Measurements from ENCODE around the gene NDST3. TPM values are rescaled to one million over a fixed set of nuclear protein-coding genes. Genes with fewer than 3 reads are reported as not detected.

The NDST3 gene
- total RNA-seq, 1 experiment from 2014 or later = 0.04 TPM

GRCh38 chr4:118035309-118035708 is 1.0 kb downstream of the NDST3 start:
- H3F3A ChIP-seq (ENCODE audit: low read length, unreplicated experiment) = no peaks in the 10 kb centered on the region
- POLR2A ChIA-PET (ENCODE audit: unreplicated experiment) = no interaction called here

DNA sequence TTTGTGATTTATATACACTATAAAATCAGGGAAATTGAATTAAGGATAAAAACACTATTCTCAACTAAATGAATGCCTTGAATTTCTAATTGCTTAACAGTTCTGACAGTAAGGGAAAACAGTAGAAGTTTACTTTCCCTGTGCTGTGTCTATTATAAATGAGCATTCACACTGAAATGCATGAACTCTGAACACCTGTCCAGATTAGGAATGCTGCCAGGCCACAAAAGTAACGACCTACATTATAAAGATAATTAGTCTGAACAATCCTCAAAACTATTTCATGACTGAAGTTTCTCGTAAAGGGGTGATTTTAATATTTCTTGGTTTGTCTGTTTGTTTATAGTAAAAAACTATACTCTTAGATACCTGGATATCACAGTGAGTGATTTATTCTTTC is 2.0 kb downstream of the NDST3 start:
- POLR2A ChIA-PET (ENCODE audit: unreplicated experiment) = no interaction called here
- H3K79me2 ChIP-seq (ENCODE audit: low read length) = no peaks in the 10 kb centered on the region
- H3K9ac ChIP-seq (ENCODE audit: low read length) = no peak overlapping the region
- no peak overlapping the region for H3K27ac ChIP-seq (ENCODE audit: low read length)
- no peaks in the 10 kb centered on the region for H3F3A ChIP-seq (ENCODE audit: low read length, unreplicated experiment)
- H4K20me1 ChIP-seq (ENCODE audit: low read length) = no peaks in the 10 kb centered on the region
- H2AFZ ChIP-seq (ENCODE audit: low read length) = no peak overlapping the region
- peaks cover 8% of the 10 kb centered on the region; the same call in 1 of the 2 replicates for H3K4me1 ChIP-seq (ENCODE audit: insufficient read depth, low read length)
- DNase-seq (no peak), ATAC-seq (no peak)
- H3K9me2 ChIP-seq (replicated peaks; ENCODE audit: low read length) = no peaks in the 10 kb centered on the region
- intact Hi-C loops (cut with micrococcal nuclease) = loop anchor here (10.0 kb wide), 1 partner anchor 712 kb away; no protein-coding TSS in a partner anchor
- H3K4me3 ChIP-seq (ENCODE audit: low read length) = no peak overlapping the region
- no peaks in the 10 kb centered on the region for H3K36me3 ChIP-seq (ENCODE audit: low read depth, low read length)
- no peak overlapping the region for H3K4me2 ChIP-seq (ENCODE audit: low read length)
- CTCF ChIA-PET = no interaction called here
- no TSS peak for BruUV-seq (replicated peaks)
- TF ChIP-seq EZH2 (IDR thresholded peaks at IDR 0.05; ENCODE audit: low read length, unreplicated experiment) (no peak), EZH2phosphoT487 (IDR thresholded peaks at IDR 0.05; ENCODE audit: borderline replicate concordance, low read length) (no peak)
- TF ChIP-seq, protein P1, sequence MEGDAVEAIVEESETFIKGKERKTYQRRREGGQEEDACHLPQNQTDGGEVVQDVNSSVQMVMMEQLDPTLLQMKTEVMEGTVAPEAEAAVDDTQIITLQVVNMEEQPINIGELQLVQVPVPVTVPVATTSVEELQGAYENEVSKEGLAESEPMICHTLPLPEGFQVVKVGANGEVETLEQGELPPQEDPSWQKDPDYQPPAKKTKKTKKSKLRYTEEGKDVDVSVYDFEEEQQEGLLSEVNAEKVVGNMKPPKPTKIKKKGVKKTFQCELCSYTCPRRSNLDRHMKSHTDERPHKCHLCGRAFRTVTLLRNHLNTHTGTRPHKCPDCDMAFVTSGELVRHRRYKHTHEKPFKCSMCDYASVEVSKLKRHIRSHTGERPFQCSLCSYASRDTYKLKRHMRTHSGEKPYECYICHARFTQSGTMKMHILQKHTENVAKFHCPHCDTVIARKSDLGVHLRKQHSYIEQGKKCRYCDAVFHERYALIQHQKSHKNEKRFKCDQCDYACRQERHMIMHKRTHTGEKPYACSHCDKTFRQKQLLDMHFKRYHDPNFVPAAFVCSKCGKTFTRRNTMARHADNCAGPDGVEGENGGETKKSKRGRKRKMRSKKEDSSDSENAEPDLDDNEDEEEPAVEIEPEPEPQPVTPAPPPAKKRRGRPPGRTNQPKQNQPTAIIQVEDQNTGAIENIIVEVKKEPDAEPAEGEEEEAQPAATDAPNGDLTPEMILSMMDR (conservative IDR thresholded peaks at IDR 0.05; ENCODE audit: low read depth, low read length) = no peak
- H3K27me3 ChIP-seq (ENCODE audit: low read length) = no peaks in the 10 kb centered on the region
- H3K9me3 ChIP-seq (ENCODE audit: low read length) = no peaks in the 10 kb centered on the region

More at GRCh38 chr4:118035309-118035708, 1.0 kb downstream of the NDST3 start:
- Histone ChIP-seq H3K9me3 (ENCODE audit: low read length) (no peaks in the 10 kb centered on the region), H3K27ac (ENCODE audit: low read length) (no peak overlapping the region), H4K20me1 (ENCODE audit: low read length) (no peaks in the 10 kb centered on the region), H3K79me2 (ENCODE audit: low read length) (no peaks in the 10 kb centered on the region), H3K27me3 (ENCODE audit: low read length) (no peaks in the 10 kb centered on the region), H3K36me3 (ENCODE audit: low read depth, low read length) (no peaks in the 10 kb centered on the region), H3K4me3 (ENCODE audit: low read length) (no peak overlapping the region), H2AFZ (ENCODE audit: low read length) (no peak overlapping the region), H3K4me2 (ENCODE audit: low read length) (no peak overlapping the region), H3K4me1 (ENCODE audit: insufficient read depth, low read length) (peaks cover 8% of the 10 kb centered on the region; the same call in 1 of the 2 replicates), H3K9me2 (replicated peaks; ENCODE audit: low read length) (no peaks in the 10 kb centered on the region), H3K9ac (ENCODE audit: low read length) (no peak overlapping the region)
- no peak for TF ChIP-seq EZH2phosphoT487 (IDR thresholded peaks at IDR 0.05; ENCODE audit: borderline replicate concordance, low read length)
- no peak for TF ChIP-seq EZH2 (IDR thresholded peaks at IDR 0.05; ENCODE audit: low read length, unreplicated experiment)
- TF ChIP-seq, protein P1 (conservative IDR thresholded peaks at IDR 0.05; ENCODE audit: low read depth, low read length) = no peak
- DNase-seq (no peak), ATAC-seq (no peak)
- BruUV-seq (replicated peaks) = no TSS peak
- intact Hi-C loops (cut with micrococcal nuclease) = loop anchor here (10.0 kb wide), 1 partner anchor 711 kb away; no protein-coding TSS in a partner anchor
- CTCF ChIA-PET = no interaction called here

- TF ChIP-seq EZH2phosphoT487 (IDR thresholded peaks at IDR 0.05; ENCODE audit: borderline replicate concordance, low read length) = no peak
- TF ChIP-seq, protein P1 (conservative IDR thresholded peaks at IDR 0.05; ENCODE audit: low read depth, low read length) = no peak
- TF ChIP-seq EZH2 (IDR thresholded peaks at IDR 0.05; ENCODE audit: low read length, unreplicated experiment) = no peak
- Histone ChIP-seq H3K27ac (ENCODE audit: low read length) (no peak overlapping the region), H3K9ac (ENCODE audit: low read length) (no peak overlapping the region), H3K9me3 (ENCODE audit: low read length) (no peaks in the 10 kb centered on the region), H3K9me2 (replicated peaks; ENCODE audit: low read length) (no peaks in the 10 kb centered on the region), H3K36me3 (ENCODE audit: low read depth, low read length) (no peaks in the 10 kb centered on the region), H3F3A (ENCODE audit: low read length, unreplicated experiment) (no peaks in the 10 kb centered on the region), H3K4me2 (ENCODE audit: low read length) (no peak overlapping the region), H3K4me3 (ENCODE audit: low read length) (no peak overlapping the region), H4K20me1 (ENCODE audit: low read length) (no peaks in the 10 kb centered on the region), H3K4me1 (ENCODE audit: insufficient read depth, low read length) (peaks cover 2% of the 10 kb centered on the region; the same call in 1 of the 2 replicates), H3K27me3 (ENCODE audit: low read length) (no peaks in the 10 kb centered on the region), H3K79me2 (ENCODE audit: low read length) (no peaks in the 10 kb centered on the region), H2AFZ (ENCODE audit: low read length) (no peak overlapping the region)
- no peak for ATAC-seq
- intact Hi-C loops (cut with micrococcal nuclease) = loop anchor here (10.0 kb wide), 1 partner anchor 713 kb away; no protein-coding TSS in a partner anchor
- CTCF ChIA-PET = no interaction called here
- no peak for DNase-seq
- POLR2A ChIA-PET (ENCODE audit: unreplicated experiment) = no interaction called here
- no TSS peak for BruUV-seq (replicated peaks)
These were observed 3.7 kb downstream of the NDST3 start for GRCh38 chr4:118037955-118038354.
